SK-N-MC (cell line): ENCODE measurements around the gene KLK4.

ENCODE experiments used
- DNase-seq: peaks from one replicate; pipeline ENCODE4 v3.0.0-alpha.2; 2011; ENCODE audit warnings: low read depth, low spot score
- H3K27ac ChIP-seq: fragments of 200-600 bp; sonication (generic); 2 replicates; pipeline ENCODE4 v1.5.1; 2016; ENCODE audit warnings: mixed run types
- H3K36me3 ChIP-seq: fragments of 200-600 bp; sonication (generic); 2 replicates; pipeline ENCODE4 v1.6.1; 2017; ENCODE audit warnings: antibody characterized with exemption, low read length, mixed read lengths; ENCODE audit not compliant: insufficient read depth
- H3K4me3 ChIP-seq: fragments of 200-600 bp; sonication (generic); 2 replicates; pipeline ENCODE4 v1.5.1; 2016
- H3K9ac ChIP-seq: fragments of 200-600 bp; sonication (generic); 2 replicates; pipeline ENCODE4 v1.8.0; 2017; ENCODE audit warnings: mixed run types, mixed read lengths; ENCODE audit not compliant: insufficient read length
- H3K9me3 ChIP-seq: fragments of 200-600 bp; sonication (generic); 2 replicates; pipeline ENCODE4 v1.6.1; 2017; ENCODE audit warnings: low read depth, mild to moderate bottlenecking, antibody characterized with exemption, low read length, moderate library complexity, mixed read lengths
- EZH2 ChIP-seq: fragments of 200-600 bp; sonication (generic); IDR thresholded peaks from one replicate; pipeline ENCODE4 v1.6.1; 2017; ENCODE audit warnings: antibody characterized with exemption
- FOXP2 ChIP-seq: optimal IDR thresholded peaks from 2 replicates; pipeline ENCODE3; 2011; ENCODE audit warnings: mild to moderate bottlenecking, moderate library complexity; ENCODE audit not compliant: insufficient read depth; ENCODE audit errors: extremely low read length, control extremely low read depth
- POLR2AphosphoS5 ChIP-seq: IDR thresholded peaks from 2 replicates; pipeline ENCODE4 v1.6.1; 2012; ENCODE audit warnings: mild to moderate bottlenecking, low read depth, low read length, borderline replicate concordance

Gene KLK4

DNA sequence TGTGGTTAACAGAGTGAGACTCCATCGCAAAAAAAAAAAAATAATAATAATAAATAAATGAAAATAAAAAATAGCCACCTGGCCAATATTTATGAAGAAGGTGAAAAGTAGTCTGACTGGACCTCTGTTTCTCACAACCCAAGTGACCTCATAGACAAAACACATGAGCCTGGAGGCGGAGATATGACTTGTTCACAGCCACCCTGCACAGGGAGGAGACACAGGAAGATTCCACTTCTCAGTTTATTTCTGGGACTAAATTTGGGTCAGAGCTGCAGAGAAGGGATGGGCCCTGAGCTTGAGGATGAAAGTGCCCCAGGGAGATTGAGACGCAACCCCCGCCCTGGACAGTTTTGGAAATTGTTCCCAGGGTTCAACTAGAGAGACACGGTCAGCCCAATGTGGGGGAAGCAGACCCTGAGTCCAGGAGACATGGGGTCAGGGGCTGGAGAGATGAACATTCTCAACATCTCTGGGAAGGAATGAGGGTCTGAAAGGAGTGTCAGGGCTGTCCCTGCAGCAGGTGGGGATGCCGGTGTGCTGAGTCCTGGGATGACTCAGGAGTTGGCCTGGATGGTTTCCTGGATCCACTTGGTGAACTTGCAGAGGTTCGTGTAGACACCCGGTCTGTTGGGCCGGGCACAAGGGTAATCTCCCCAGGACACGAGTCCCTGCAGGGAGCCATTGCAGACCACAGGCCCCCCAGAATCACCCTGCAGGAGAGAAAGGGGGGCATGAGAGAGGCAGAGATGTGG, 32.1 kb upstream of the KLK4 start:
- Histone ChIP-seq H3K4me3 (no peak overlapping the region), H3K9ac (no peak overlapping the region), H3K9me3 (no peaks in the 10 kb centered on the region), H3K36me3 (no peaks in the 10 kb centered on the region), H3K27ac (no peak overlapping the region)
- no peak for DNase-seq
- no peak for TF ChIP-seq POLR2AphosphoS5
- TF ChIP-seq FOXP2 = no peak
- no peak for TF ChIP-seq EZH2

- no peak overlapping the region for H3K9ac ChIP-seq
- DNase-seq = no peak
These were observed 28.4 kb upstream of the KLK4 start for GRCh38 chr19:50939596-50939995.

DNA sequence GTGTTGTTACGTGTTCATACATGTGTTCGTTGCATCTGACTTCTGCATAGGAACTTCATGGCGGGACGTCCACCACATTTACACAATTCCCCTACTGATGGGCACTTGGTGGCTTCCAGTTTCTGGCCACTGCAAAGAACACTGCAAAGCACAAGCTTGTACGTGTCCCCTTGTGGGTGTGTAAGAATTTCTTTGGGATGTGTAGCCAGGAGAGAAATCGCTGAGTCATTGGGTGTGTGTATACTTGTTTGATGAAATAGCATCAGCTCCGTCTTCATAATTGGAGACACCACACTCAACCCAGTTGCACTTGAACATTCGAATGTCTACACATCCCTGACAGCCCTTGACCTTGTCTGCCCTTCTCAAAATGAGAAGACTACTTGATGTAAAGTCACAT, 22.4 kb upstream of the KLK4 start:
- Histone ChIP-seq H3K4me3 (no peak overlapping the region), H3K36me3 (no peaks in the 10 kb centered on the region), H3K9ac (no peak overlapping the region), H3K27ac (no peak overlapping the region), H3K9me3 (no peaks in the 10 kb centered on the region)
- no peak for DNase-seq
- TF ChIP-seq POLR2AphosphoS5 = no peak
- TF ChIP-seq FOXP2 = no peak
- no peak for TF ChIP-seq EZH2

More at GRCh38 chr19:50939596-50939995, 28.4 kb upstream of the KLK4 start:
- TF ChIP-seq FOXP2 = no peak
- TF ChIP-seq POLR2AphosphoS5 = no peak
- TF ChIP-seq EZH2 = no peak
- H3K27ac ChIP-seq = no peak overlapping the region
- no peak overlapping the region for H3K4me3 ChIP-seq
- no peaks in the 10 kb centered on the region for H3K9me3 ChIP-seq
- no peaks in the 10 kb centered on the region for H3K36me3 ChIP-seq

DNA sequence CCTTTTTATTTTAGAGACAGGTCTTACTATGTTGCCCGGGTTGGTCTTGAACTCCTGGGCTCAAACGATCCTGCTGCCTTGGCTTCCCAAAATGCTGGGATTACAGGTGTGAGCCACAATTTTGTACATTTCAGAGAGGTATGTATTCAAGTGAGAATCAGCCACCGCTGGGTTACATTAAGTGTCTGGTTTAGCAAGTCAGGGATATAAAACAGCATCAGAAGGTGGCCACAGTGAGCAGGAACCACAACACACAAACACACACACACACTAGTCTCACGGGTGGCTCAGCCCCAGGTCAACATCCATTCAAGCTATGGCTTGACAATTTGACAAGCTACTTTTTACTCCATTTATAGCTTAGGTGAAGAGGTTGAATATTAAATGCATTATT, 21.5 kb upstream of the KLK4 start:
- Histone ChIP-seq H3K9ac (no peak overlapping the region), H3K9me3 (no peaks in the 10 kb centered on the region), H3K27ac (no peak overlapping the region), H3K36me3 (no peaks in the 10 kb centered on the region), H3K4me3 (no peak overlapping the region)
- DNase-seq = no peak
- no peak for TF ChIP-seq FOXP2

DNA sequence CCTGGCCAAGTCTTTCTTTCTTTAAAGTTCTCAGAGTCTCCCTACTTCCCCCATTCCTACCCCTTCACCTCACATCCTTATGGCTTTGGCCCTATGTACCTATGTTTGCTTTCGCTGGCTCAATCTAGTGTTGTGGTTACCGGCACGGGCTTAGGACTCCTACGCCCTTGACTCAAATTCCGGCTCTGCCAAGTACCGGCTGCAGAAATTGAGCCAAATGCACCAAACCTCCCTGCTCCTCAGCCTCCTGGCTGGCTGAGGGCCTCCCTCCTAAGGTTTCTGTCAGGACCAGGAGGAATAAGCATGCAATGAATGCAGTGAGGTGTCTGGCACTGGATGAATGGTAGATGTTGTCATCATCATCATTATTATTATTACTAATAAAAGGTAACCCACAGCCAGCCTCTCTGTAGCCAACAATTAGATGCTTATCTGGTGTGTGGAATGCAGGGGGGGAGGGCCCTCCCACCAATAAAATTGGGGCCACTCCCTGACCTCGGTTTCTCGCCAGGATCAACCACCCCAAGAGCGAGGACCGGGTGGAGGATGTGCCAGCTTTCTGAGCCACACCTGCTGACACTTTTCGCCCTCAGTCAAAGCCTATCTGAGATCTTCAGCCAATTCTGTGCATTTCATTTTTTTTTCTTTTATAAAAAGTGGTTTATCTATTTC, 21.0 kb upstream of the KLK4 start:
- Histone ChIP-seq H3K9me3 (no peaks in the 10 kb centered on the region), H3K9ac (no peak overlapping the region), H3K4me3 (no peak overlapping the region), H3K27ac (no peak overlapping the region), H3K36me3 (no peaks in the 10 kb centered on the region)
- no peak for TF ChIP-seq FOXP2
- no peak for TF ChIP-seq POLR2AphosphoS5
- no peak for TF ChIP-seq EZH2
- DNase-seq = no peak

DNA sequence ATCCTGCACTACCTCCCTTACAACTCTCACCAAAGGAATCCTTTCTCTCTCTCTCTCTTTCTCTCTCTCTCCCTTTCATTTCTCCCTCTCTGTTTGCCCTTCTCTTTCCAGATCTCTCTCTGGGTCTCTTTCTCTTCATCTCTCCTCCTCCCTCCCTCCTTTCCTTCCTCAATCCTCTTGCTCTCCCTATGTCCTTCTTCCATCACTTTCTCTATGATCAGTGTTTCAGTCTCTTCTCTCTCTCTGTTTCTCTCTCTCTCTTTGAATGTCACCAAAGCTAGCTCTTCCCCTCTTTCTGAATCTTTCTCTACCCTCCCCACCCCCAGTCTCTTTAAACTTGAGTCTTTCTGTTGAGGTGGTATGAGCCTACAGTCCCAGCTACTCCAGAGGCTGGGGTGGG, 19.8 kb upstream of the KLK4 start:
- Histone ChIP-seq H3K27ac (no peak overlapping the region), H3K9me3 (no peaks in the 10 kb centered on the region), H3K4me3 (no peak overlapping the region), H3K36me3 (no peaks in the 10 kb centered on the region), H3K9ac (no peak overlapping the region)
- TF ChIP-seq EZH2 (no peak), FOXP2 (no peak)
- DNase-seq = no peak

DNA sequence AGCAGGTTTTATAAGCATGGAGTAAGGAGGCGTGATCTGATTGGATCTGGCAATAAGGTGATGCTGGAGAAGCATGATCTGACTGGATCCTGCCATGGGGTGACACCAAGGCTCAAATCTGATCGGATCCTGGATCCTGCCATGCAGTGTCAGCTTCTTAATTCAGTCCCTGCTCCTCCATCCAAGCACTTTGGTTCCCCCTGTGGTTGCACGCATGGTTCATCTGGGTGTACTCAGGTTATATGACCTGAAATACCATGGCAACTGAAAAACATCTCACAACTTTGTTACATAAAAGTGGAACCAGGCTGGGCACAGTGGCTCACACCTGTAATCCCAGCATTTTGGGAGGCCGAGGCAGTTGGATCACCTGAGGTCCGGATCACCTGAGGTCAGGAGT, 17.6 kb upstream of the KLK4 start:
- no peak for DNase-seq
- TF ChIP-seq FOXP2 (no peak), EZH2 (no peak), POLR2AphosphoS5 (no peak)
- no peaks in the 10 kb centered on the region for H3K36me3 ChIP-seq

DNA sequence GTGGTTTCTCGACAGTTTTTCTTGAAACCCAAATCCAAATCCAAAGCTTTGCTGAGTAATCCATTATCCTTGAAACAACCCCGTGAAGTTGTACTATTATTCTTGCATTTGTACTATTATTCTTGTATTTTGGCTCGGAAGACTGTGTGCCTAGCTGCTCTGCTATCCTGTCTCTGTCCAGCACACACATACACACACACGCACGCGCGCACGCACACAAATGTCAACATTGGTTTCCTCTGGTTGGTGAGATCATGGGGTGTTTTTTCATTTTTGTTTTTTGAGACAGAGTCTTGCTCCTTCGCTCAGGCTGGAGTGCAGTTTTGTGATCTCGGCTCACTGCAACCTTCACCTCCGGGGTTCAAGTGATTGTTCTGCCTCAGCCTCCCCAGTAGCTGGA, 14.9 kb upstream of the KLK4 start:
- TF ChIP-seq EZH2 (no peak), FOXP2 (no peak), POLR2AphosphoS5 (no peak)
- H3K27ac ChIP-seq = no peak overlapping the region
- no peaks in the 10 kb centered on the region for H3K9me3 ChIP-seq
- no peak overlapping the region for H3K9ac ChIP-seq
- no peaks in the 10 kb centered on the region for H3K36me3 ChIP-seq
- DNase-seq = no peak
- no peak overlapping the region for H3K4me3 ChIP-seq

More for the DNA sequence above, 17.6 kb upstream of the KLK4 start:
- Histone ChIP-seq H3K9me3 (no peaks in the 10 kb centered on the region), H3K9ac (no peak overlapping the region), H3K27ac (no peak overlapping the region), H3K4me3 (no peak overlapping the region)
